ENCODE measurements around the gene SERPINA4.

DNA sequence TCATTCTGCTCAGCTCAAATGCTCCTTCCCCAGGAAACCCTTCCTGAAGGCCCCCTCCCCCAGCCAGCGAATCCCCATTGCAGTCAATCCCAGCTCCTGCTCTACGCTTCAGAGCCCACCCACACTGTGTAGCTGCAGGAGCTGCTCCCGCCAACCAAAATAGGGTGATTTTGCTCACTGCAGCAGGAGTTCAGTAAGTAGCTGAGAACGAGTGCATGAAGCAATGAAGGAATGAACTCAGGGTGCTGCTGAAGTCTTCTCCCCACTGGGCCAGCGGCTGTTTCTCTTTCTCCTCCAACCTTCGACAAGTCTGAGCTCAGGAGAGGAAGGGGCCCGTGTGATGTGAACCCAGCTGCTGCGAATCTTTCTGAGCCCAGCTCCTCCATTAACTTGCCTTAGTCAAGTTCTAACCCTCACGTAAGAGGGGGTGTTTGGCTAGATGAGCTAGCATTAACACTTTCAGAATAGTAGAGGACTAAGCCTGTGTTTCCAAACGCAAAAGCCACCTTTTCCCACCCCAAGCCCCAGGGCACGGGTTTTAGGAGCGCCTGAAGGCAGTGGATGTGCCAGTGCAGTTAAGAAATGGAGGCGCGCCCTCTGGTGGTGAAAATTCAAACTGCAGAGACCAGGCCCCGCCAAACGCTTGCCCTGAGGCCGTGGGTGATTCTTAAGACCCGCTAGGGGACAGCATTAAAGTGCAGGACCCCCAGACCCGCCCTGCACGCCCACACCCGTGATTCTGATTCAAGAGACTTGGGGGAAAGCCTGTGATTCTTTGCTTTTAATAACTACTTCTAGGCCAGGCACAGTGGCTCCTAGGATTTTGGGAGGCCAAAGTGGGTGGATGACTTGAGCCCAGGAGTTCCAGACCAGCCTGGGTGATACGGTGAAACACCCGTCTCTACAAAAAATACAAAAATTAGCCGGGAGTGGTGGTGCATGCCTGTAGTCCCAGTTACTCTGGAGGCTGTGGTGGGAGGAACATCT, 11.9 kb upstream of the SERPINA4 start:
- TF ChIP-seq NFIC (IDR thresholded peaks at IDR 0.05) (no peak), ZBTB7A (IDR thresholded peaks at IDR 0.05; ENCODE audit: low read depth) (no peak), CREB1 (IDR thresholded peaks at IDR 0.05; ENCODE audit: low read depth) (no peak), TAF1 (IDR thresholded peaks at IDR 0.05; ENCODE audit: low read depth) (no peak), YY1 (IDR thresholded peaks at IDR 0.05; ENCODE audit: low read depth) (no peak)
- TF ChIP-seq, protein P1, sequence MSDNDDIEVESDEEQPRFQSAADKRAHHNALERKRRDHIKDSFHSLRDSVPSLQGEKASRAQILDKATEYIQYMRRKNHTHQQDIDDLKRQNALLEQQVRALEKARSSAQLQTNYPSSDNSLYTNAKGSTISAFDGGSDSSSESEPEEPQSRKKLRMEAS (IDR thresholded peaks at IDR 0.05) = no peak
